Measurements from ENCODE around the gene PITPNM3.

DNA sequence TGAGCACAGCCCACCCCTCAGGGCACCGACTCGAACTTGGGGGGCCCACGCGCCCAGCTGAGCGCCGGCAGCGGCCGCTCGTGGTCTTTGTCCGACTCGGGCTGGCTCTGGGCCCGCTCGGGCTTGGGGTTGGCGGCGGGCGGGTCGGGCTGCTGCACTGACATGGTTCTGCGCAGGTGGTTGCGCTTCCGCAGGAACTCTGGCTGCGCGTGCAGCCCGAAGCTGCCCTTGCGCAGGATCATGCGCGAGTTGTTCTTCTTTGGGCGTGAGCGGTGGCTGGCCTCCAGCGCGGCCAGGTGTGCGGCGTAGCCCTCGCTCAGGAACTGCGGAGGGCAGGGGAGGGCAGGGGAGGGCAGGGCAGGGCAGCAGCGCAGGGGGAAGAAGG lies 101.0 kb downstream of the PITPNM3 start:
- TF ChIP-seq POLR2A (IDR thresholded peaks at IDR 0.05), result no peak
- TF ChIP-seq, protein P1, sequence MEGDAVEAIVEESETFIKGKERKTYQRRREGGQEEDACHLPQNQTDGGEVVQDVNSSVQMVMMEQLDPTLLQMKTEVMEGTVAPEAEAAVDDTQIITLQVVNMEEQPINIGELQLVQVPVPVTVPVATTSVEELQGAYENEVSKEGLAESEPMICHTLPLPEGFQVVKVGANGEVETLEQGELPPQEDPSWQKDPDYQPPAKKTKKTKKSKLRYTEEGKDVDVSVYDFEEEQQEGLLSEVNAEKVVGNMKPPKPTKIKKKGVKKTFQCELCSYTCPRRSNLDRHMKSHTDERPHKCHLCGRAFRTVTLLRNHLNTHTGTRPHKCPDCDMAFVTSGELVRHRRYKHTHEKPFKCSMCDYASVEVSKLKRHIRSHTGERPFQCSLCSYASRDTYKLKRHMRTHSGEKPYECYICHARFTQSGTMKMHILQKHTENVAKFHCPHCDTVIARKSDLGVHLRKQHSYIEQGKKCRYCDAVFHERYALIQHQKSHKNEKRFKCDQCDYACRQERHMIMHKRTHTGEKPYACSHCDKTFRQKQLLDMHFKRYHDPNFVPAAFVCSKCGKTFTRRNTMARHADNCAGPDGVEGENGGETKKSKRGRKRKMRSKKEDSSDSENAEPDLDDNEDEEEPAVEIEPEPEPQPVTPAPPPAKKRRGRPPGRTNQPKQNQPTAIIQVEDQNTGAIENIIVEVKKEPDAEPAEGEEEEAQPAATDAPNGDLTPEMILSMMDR (IDR thresholded peaks at IDR 0.05), result no peak
- no peak for TF ChIP-seq POLR2AphosphoS5 (IDR thresholded peaks at IDR 0.05)
